ENCODE data around the gene KITLG.
"Not testable (repeated sequence)": the region's sequence is repeated elsewhere in the genome, so short reads cannot be mapped to it uniquely, and the experiment has no call there.

KITLG gene

DNA sequence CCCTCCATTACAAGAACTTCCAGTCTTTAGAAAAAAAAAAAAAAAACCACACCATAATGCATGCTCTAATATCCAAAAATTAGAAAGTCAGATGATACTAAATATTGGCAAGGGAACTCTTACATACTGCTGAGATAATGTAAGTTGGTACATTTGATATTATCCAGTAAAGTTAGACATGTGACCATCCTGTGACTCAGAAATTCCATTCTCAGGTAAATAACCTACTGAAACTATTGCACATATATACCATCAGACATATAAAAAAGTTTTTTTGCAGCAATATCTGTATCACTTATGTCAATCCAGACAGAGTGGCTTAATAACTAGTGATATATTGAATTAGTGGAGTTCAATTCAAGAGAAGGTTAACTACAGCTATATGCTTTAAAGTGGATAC is 63.5 kb downstream of the KITLG start:
- ChIA-PET CTCF (no interaction called here), POLR2A (no interaction called here)
- no peak for TF ChIP-seq NFRKB (IDR thresholded peaks at IDR 0.05)
- TF ChIP-seq HDGF (IDR thresholded peaks at IDR 0.05; ENCODE audit: borderline replicate concordance): no peak
- TF ChIP-seq TARDBP (IDR thresholded peaks at IDR 0.05): no peak
- TF ChIP-seq ARNT (IDR thresholded peaks at IDR 0.05): no peak
- TF ChIP-seq SUZ12 (IDR thresholded peaks at IDR 0.05): no peak
- TF ChIP-seq FOXK2 (IDR thresholded peaks at IDR 0.05): no peak
- TF ChIP-seq ELF4 (IDR thresholded peaks at IDR 0.05): no peak
- no peak for TF ChIP-seq LEF1 (IDR thresholded peaks at IDR 0.05; ENCODE audit: borderline replicate concordance)
- TF ChIP-seq BHLHE40 (IDR thresholded peaks at IDR 0.05; ENCODE audit: borderline replicate concordance): no peak
- TF ChIP-seq CTBP1 (IDR thresholded peaks at IDR 0.05; ENCODE audit: borderline replicate concordance): no peak
- no peak for TF ChIP-seq PKNOX1 (IDR thresholded peaks at IDR 0.05)
- TF ChIP-seq FOXM1 (IDR thresholded peaks at IDR 0.05; ENCODE audit: borderline replicate concordance): no peak
- no peak for TF ChIP-seq ZNF384 (IDR thresholded peaks at IDR 0.05)
- TF ChIP-seq FOXA1 (IDR thresholded peaks at IDR 0.05): no peak
- TF ChIP-seq L3MBTL2 (conservative IDR thresholded peaks at IDR 0.05): no peak
- TF ChIP-seq SP1 (IDR thresholded peaks at IDR 0.05): no peak
- no peak for DNase-seq (ENCODE audit: extremely low spot score)

- ChIA-PET CTCF (no interaction called here), POLR2A (no interaction called here)
- DNase-seq (ENCODE audit: extremely low spot score): no peak
- no peak for TF ChIP-seq ELF4 (IDR thresholded peaks at IDR 0.05)
These were observed 69.4 kb downstream of the KITLG start for GRCh38 chr12:88510843-88511242.

DNA sequence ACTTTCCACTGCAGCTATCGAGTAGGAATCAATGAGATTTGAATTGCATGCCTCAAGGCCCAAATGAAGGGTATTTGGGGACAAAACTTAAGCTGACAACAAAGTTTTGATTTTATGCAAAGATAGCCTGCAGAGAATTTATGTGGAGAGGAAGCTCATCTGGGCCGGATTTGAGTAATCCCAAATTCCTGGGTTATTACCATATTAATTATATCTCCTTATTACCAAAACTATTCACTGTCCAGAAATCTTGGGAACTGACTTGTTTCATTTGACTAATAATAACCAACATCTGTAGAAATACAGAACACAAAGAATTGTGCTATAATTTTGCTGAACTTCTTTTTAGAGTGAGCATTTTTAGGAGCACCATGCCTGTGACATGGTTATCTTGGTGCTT is 70.4 kb downstream of the KITLG start:
- ChIA-PET POLR2A (no interaction called here), CTCF (no interaction called here)
- TF ChIP-seq L3MBTL2 (conservative IDR thresholded peaks at IDR 0.05): no peak
- TF ChIP-seq PKNOX1 (IDR thresholded peaks at IDR 0.05): no peak
- TF ChIP-seq CTBP1 (IDR thresholded peaks at IDR 0.05; ENCODE audit: borderline replicate concordance): no peak
- DNase-seq (ENCODE audit: extremely low spot score): no peak

GRCh38 chr12:88509347-88509746 is 70.9 kb downstream of the KITLG start:
- ChIA-PET CTCF (no interaction called here), POLR2A (no interaction called here)
- no peak for DNase-seq (ENCODE audit: extremely low spot score)
- TF ChIP-seq ELF4 (IDR thresholded peaks at IDR 0.05) (no peak), SUZ12 (IDR thresholded peaks at IDR 0.05) (no peak), TARDBP (IDR thresholded peaks at IDR 0.05) (no peak), NFRKB (IDR thresholded peaks at IDR 0.05) (no peak), L3MBTL2 (conservative IDR thresholded peaks at IDR 0.05) (no peak), BHLHE40 (IDR thresholded peaks at IDR 0.05; ENCODE audit: borderline replicate concordance) (no peak), ZNF384 (IDR thresholded peaks at IDR 0.05) (no peak), SP1 (IDR thresholded peaks at IDR 0.05) (no peak), CTBP1 (IDR thresholded peaks at IDR 0.05; ENCODE audit: borderline replicate concordance) (no peak), HDGF (IDR thresholded peaks at IDR 0.05; ENCODE audit: borderline replicate concordance) (no peak), PKNOX1 (IDR thresholded peaks at IDR 0.05) (no peak), FOXA1 (IDR thresholded peaks at IDR 0.05) (no peak), ARNT (IDR thresholded peaks at IDR 0.05) (no peak), LEF1 (IDR thresholded peaks at IDR 0.05; ENCODE audit: borderline replicate concordance) (no peak), FOXK2 (IDR thresholded peaks at IDR 0.05) (no peak), FOXM1 (IDR thresholded peaks at IDR 0.05; ENCODE audit: borderline replicate concordance) (no peak)

DNA sequence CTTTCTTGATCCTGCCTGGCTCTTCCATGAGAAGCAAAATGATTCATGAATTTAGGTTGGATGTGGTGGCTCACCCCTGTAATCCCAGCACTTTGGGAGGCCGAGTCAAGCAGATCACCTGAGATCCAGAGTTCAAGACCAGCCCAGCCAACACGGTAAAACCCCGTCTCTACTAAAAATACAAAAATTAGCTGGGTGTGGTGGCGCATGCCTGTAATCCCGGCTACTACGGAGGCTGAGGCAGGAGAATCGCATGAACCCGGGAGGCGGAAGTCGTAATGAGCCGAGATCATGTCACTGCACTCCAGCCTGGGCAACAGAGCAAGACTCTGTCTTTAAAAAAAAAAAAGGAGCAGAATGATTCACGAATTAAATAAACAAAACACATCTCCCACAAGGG is 72.4 kb downstream of the KITLG start:
- CTCF ChIA-PET; POLR2A ChIA-PET; DNase-seq (ENCODE audit: extremely low spot score): not testable (repeated sequence)

DNA sequence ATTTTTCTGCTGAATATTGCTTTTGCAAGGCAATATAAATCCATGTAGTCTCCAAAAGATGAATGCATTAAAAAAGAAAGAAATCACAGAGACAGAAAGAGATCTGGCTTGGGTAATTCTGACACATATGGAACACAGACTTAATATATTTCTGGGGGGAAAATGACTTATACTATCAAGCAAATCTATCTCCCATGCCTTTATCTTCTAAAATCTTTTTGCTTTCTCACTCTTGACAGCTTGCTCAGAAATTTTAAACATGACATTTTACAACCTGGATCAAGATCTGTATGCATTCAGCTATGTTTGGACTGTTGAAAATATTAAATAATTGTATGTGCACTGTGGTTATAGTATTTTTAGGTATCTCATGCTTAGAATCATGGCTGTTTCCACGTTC is 73.0 kb downstream of the KITLG start:
- no peak for DNase-seq (ENCODE audit: extremely low spot score)
- CTCF ChIA-PET: no interaction called here
- POLR2A ChIA-PET: no interaction called here
- TF ChIP-seq ZNF384 (IDR thresholded peaks at IDR 0.05) (no peak), L3MBTL2 (conservative IDR thresholded peaks at IDR 0.05) (no peak), ARNT (IDR thresholded peaks at IDR 0.05) (no peak), FOXA1 (IDR thresholded peaks at IDR 0.05) (no peak), LEF1 (IDR thresholded peaks at IDR 0.05; ENCODE audit: borderline replicate concordance) (no peak), TARDBP (IDR thresholded peaks at IDR 0.05) (no peak), BHLHE40 (IDR thresholded peaks at IDR 0.05; ENCODE audit: borderline replicate concordance) (no peak), NFRKB (IDR thresholded peaks at IDR 0.05) (no peak), HDGF (IDR thresholded peaks at IDR 0.05; ENCODE audit: borderline replicate concordance) (no peak), FOXM1 (IDR thresholded peaks at IDR 0.05; ENCODE audit: borderline replicate concordance) (no peak)

DNA sequence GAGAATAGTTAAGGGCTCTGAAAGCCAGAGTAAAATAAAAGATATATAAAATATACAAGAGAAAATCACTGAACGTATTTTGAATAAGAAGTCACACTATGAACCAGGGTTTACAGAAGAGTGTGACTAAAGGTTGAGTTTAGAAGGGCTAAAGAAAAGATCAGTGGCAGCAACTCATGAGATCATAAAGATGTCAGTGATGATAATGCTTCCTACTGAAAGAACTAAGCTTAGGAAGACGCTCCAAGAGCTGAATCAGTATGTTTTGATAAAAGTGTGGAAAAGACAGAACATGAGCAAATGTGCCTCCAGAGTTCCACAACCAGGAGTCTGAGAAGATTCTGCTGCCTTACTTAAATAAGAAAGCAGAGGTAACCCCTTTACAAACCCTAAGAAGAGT is 74.6 kb downstream of the KITLG start:
- TF ChIP-seq SP1 (IDR thresholded peaks at IDR 0.05) (no peak), TARDBP (IDR thresholded peaks at IDR 0.05) (no peak), HDGF (IDR thresholded peaks at IDR 0.05; ENCODE audit: borderline replicate concordance) (no peak), SUZ12 (IDR thresholded peaks at IDR 0.05) (no peak), CTBP1 (IDR thresholded peaks at IDR 0.05; ENCODE audit: borderline replicate concordance) (no peak), FOXA1 (IDR thresholded peaks at IDR 0.05) (no peak), ELF4 (IDR thresholded peaks at IDR 0.05) (no peak), L3MBTL2 (conservative IDR thresholded peaks at IDR 0.05) (no peak), PKNOX1 (IDR thresholded peaks at IDR 0.05) (no peak), FOXK2 (IDR thresholded peaks at IDR 0.05) (no peak), LEF1 (IDR thresholded peaks at IDR 0.05; ENCODE audit: borderline replicate concordance) (no peak), ARNT (IDR thresholded peaks at IDR 0.05) (no peak), BHLHE40 (IDR thresholded peaks at IDR 0.05; ENCODE audit: borderline replicate concordance) (no peak), ZNF384 (IDR thresholded peaks at IDR 0.05) (no peak), FOXM1 (IDR thresholded peaks at IDR 0.05; ENCODE audit: borderline replicate concordance) (no peak), NFRKB (IDR thresholded peaks at IDR 0.05) (no peak)
- CTCF ChIA-PET: no interaction called here
- POLR2A ChIA-PET: no interaction called here
- DNase-seq (ENCODE audit: extremely low spot score): no peak

Data from HEK293T (cell line).